ENCODE data around the gene NONO.
"Not testable (repeated sequence)": the region's sequence is repeated elsewhere in the genome, so short reads cannot be mapped to it uniquely, and the experiment has no call there.

The NONO gene

DNA sequence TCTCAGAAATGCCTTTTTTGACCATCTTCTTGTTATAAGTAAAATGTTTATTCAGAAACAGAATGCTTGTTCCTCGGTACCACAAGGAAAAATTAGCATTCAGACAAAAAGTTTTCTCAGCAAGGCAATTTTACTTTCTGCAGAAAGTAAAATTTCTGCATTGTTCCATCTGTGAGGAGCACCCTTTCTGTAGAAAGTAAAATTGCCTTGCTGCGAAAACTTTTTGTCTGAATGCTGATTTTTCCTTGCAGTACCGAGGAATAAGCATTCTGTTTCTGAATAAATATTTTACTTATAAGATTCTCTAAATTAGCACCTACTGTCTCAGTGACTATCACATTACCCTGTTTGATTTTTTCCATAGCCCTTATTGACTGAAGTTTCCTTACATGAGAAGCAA is 43.0 kb downstream of the NONO start:
- TF ChIP-seq, protein P1, sequence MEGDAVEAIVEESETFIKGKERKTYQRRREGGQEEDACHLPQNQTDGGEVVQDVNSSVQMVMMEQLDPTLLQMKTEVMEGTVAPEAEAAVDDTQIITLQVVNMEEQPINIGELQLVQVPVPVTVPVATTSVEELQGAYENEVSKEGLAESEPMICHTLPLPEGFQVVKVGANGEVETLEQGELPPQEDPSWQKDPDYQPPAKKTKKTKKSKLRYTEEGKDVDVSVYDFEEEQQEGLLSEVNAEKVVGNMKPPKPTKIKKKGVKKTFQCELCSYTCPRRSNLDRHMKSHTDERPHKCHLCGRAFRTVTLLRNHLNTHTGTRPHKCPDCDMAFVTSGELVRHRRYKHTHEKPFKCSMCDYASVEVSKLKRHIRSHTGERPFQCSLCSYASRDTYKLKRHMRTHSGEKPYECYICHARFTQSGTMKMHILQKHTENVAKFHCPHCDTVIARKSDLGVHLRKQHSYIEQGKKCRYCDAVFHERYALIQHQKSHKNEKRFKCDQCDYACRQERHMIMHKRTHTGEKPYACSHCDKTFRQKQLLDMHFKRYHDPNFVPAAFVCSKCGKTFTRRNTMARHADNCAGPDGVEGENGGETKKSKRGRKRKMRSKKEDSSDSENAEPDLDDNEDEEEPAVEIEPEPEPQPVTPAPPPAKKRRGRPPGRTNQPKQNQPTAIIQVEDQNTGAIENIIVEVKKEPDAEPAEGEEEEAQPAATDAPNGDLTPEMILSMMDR (IDR thresholded peaks at IDR 0.05; ENCODE audit: insufficient read depth, low read length, poor library complexity, severe bottlenecking) = no peak
- no peaks in the 10 kb centered on the region for H3K27me3 ChIP-seq (replicated peaks; ENCODE audit: control insufficient read depth, insufficient read depth, low read length)
- DNase-seq (ENCODE audit: extremely low read depth, insufficient read length) = no peak
- H3K36me3 ChIP-seq (ENCODE audit: control insufficient read depth, insufficient read depth, low read length) = no peaks in the 10 kb centered on the region
- no peak overlapping the region for H3K4me3 ChIP-seq (replicated peaks; ENCODE audit: low read depth, low read length)

DNA sequence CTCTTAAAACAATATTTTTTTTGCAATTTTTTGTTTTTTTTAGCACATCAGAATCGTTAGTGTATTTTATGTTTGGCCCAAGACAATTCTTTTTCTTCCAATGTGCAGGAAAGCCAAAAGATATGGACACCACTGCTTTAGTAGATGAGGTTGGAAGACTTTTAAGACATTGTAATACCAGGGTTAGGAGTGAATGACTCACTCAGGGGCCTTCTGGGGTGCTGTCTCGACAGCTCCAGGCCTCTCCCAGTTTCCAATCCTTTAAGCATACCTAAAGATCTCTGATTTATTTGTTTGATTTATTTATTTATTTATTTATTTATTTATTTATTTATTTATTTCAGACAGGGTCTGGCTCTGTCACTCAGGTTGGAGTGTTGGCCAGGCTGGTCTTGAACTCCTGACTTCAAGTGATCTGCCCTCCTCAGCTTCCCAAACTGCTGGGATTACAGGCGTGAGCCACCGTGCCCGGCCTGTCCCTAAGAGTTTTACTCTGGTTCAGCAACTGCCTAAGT is 65.8 kb downstream of the NONO start:
- H3K36me3 ChIP-seq (ENCODE audit: control insufficient read depth, insufficient read depth, low read length); H3K27me3 ChIP-seq (replicated peaks; ENCODE audit: control insufficient read depth, insufficient read depth, low read length); H3K4me3 ChIP-seq (replicated peaks; ENCODE audit: low read depth, low read length); DNase-seq (ENCODE audit: extremely low read depth, insufficient read length): not testable (repeated sequence)

DNA sequence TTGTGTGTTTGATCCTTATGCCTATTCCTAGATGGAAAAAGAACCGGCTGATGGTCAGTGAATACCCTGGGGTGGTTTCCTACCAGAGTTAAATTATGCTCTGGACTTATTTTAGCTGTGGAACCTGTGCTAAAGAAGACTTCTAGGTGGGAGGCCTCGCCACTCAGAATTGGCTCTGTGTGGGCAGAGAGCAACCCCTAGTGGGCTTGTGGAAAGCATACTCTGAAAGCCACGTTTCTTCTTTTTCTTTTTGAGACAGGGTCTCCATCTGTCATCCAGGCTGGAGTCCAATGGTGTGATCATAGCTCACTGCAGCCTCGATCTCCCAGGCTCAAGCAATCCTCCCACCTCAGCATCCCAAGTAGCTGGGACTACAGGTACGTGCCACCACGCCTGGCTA is 66.4 kb downstream of the NONO start:
- DNase-seq (ENCODE audit: extremely low read depth, insufficient read length); H3K4me3 ChIP-seq (replicated peaks; ENCODE audit: low read depth, low read length); H3K27me3 ChIP-seq (replicated peaks; ENCODE audit: control insufficient read depth, insufficient read depth, low read length); H3K36me3 ChIP-seq (ENCODE audit: control insufficient read depth, insufficient read depth, low read length): not testable (repeated sequence)
